K562 (cell line): ENCODE results near the gene ADAP1. TPM values are rescaled to one million over a fixed set of nuclear protein-coding genes. Genes with fewer than 3 reads are reported as not detected.

ENCODE experiments used
- ATAC-seq: fragments of 200-7000 bp; cut with Tn5 transposase; 3 replicates; pipeline ENCODE4 v1.9.1; 2020; ENCODE audit warnings: moderate library complexity
- BruUV-seq: library from RNA; stranded (reverse); fragments of 400-500 nt; replicated peaks from 2 replicates; lab custom pipeline; 2021; lab: Mats Ljungman, UMichigan
- CTCF ChIA-PET: fragments of 300-600 bp; formaldehyde crosslinking; extraction: SDS; loops from one replicate; lab custom pipeline; 2021; ENCODE audit warnings: low intra/inter-chr PET ratio; lab: Yijun Ruan, JAX
- POLR2A ChIA-PET: fragments of 300-600, 350-650 bp; sonication (Branson Sonifier 250); formaldehyde crosslinking; extraction: SDS; loops from one replicate; lab custom pipeline; 2021; ENCODE audit warnings: antibody characterized with exemption, inconsistent platforms; lab: Yijun Ruan, JAX
- DNase-seq, 4 experiments: peaks; one replicate each; pipeline versions ENCODE4 v3.0.0 to v3.0.0-alpha.2; 2011 to 2018; ENCODE audit warnings: low spot score in 3 of 4, mixed read lengths in 3 of 4; ENCODE audit errors: extremely low read depth in 1 of 4
- FAIRE-seq: peaks from 2 replicates; lab custom pipeline; 2011; peaks lifted over from hg19 to GRCh38; lab: Jason Lieb, UNC
- H2AFZ ChIP-seq: 2 replicates; pipeline ENCODE4 v1.6.0; 2011; ENCODE audit warnings: low read depth, low read length, control low read depth, inconsistent platforms
- H3K27ac ChIP-seq: fragments of 200-600 bp; 3 replicates; pipeline ENCODE4 v1.8.0; 2011; ENCODE audit warnings: low read depth, mild to moderate bottlenecking, control low read depth, inconsistent platforms, low read length, moderate library complexity, mixed read lengths; ENCODE audit errors: extremely low read depth
- H3K27me3 ChIP-seq, 2 experiments: fragments of 300-600 bp in 1 of 2; 2 replicates in 1 of 2; 3 replicates in 1 of 2; pipeline versions ENCODE4 v1.6.0 to v1.8.0; 2011; ENCODE audit warnings: inconsistent platforms in 2 of 2, low read length in 2 of 2, mild to moderate bottlenecking in 1 of 2, mixed read lengths in 1 of 2, moderate library complexity in 1 of 2; ENCODE audit not compliant: control insufficient read depth in 2 of 2, insufficient read depth in 2 of 2
- H3K36me3 ChIP-seq: fragments of 300-600 bp; 3 replicates; pipeline ENCODE4 v1.8.0; 2011; ENCODE audit warnings: mild to moderate bottlenecking, low read length, inconsistent platforms; ENCODE audit not compliant: control insufficient read depth, insufficient read depth
- H3K4me1 ChIP-seq, 2 experiments: fragments of 200-600 bp in 1 of 2; replicated peaks in 1 of 2; 2 replicates in 1 of 2; 3 replicates in 1 of 2; pipeline versions ENCODE4 v1.5.1 to v1.8.0; 2011; ENCODE audit warnings: inconsistent platforms in 2 of 2, low read length in 2 of 2, mild to moderate bottlenecking in 1 of 2, mixed read lengths in 1 of 2, moderate library complexity in 1 of 2; ENCODE audit not compliant: control insufficient read depth in 2 of 2, insufficient read depth in 2 of 2
- H3K4me2 ChIP-seq: 2 replicates; pipeline ENCODE4 v1.6.1; 2011; ENCODE audit warnings: low read length, control low read depth, inconsistent platforms, mixed read lengths; ENCODE audit not compliant: insufficient read depth
- H3K4me3 ChIP-seq: fragments of 200-600 bp; sonication (generic), shearing (Covaris generic); 2 replicates; pipeline ENCODE4 v1.5.1; 2016; ENCODE audit warnings: control low read depth, inconsistent platforms
- H3K79me2 ChIP-seq: fragments of 200-600 bp; 3 replicates; pipeline ENCODE4 v1.8.0; 2011; ENCODE audit warnings: low read length, inconsistent platforms; ENCODE audit not compliant: control insufficient read depth, insufficient read depth
- H3K9ac ChIP-seq, 2 experiments: 2 replicates each; pipeline versions ENCODE4 v1.6.0 to v1.6.1; 2011; ENCODE audit warnings: low read depth in 2 of 2, low read length in 2 of 2, control low read depth in 1 of 2, inconsistent platforms in 1 of 2, mild to moderate bottlenecking in 1 of 2, mixed read lengths in 1 of 2; ENCODE audit not compliant: insufficient read depth in 1 of 2
- H3K9me1 ChIP-seq: one replicate; pipeline ENCODE4 v1.6.0; 2011; ENCODE audit warnings: inconsistent platforms, mild to moderate bottlenecking, low read length, moderate library complexity; ENCODE audit not compliant: control insufficient read depth, insufficient read depth
- H3K9me3 ChIP-seq: replicated peaks from 2 replicates; pipeline ENCODE4 v1.5.1; 2011; ENCODE audit warnings: low read depth, low read length, inconsistent platforms; ENCODE audit not compliant: control insufficient read depth, insufficient read depth
- H4K20me1 ChIP-seq: replicated peaks from 2 replicates; pipeline ENCODE4 v1.6.1; 2011; ENCODE audit warnings: low read length, inconsistent platforms, mixed read lengths; ENCODE audit not compliant: control insufficient read depth, insufficient read depth
- NCOA2 ChIP-seq, 2 experiments: fragments of 450-650 bp; IDR thresholded peaks; 2 replicates each; pipeline ENCODE4 v1.6.1; 2018; ENCODE audit warnings: mild to moderate bottlenecking in 2 of 2, moderate library complexity in 1 of 2; ENCODE audit not compliant: partially characterized antibody in 2 of 2
- RBM34 ChIP-seq: fragments of 200-400 bp; formaldehyde crosslinking; IDR thresholded peaks from 2 replicates; pipeline ENCODE4 v1.6.1; 2018; ENCODE audit warnings: low read length, borderline replicate concordance; ENCODE audit not compliant: insufficient read depth
- whole genome bisulfite sequencing: fragments of 100-300 bp; shearing (Covaris generic); methylation state at CpG from one replicate; pipeline ENCODE4 v1.1.6; 2016; ENCODE audit warnings: low coverage, mixed read lengths; ENCODE audit not compliant: insufficient coverage; ENCODE audit errors: missing lambda C conversion rate; 5-methylcytosine and 5-hydroxymethylcytosine counted together
- in situ Hi-C: fragments of 300-500 bp; cut with MboI; formaldehyde crosslinking; loops from 4 replicates; pipeline ENCODE4 v1.15.0; 2018; ENCODE audit warnings: inconsistent platforms, mixed read lengths
- intact Hi-C: fragments of 100-400 bp; cut with micrococcal nuclease; formaldehyde crosslinking; loops from 2 replicates; pipeline ENCODE4 v1.14.2; 2022
- polyA plus RNA-seq, 8 experiments: library from polyadenylated mRNA; depleted of rRNA in 4 of 8; stranded (reverse) in 5 of 8; unstranded in 3 of 8; fragments of >200 nt; fragmentation: Nextera tagmentation in 2 of 8; fragmentation: Illumina TruSeq in 1 of 8; extraction: Ambion mirVana in 2 of 8; extraction: Trizol in 1 of 8; gene quantifications; 2 replicates each; pipeline versions ENCODE4 v1.2.1 to v1.2.3, GENCODE V29; 2011 to 2014; ENCODE audit warnings: inconsistent platforms in 1 of 8, missing spikeins in 1 of 8
- total RNA-seq, 7 experiments: library from RNA; depleted of rRNA in 6 of 7; stranded (reverse); fragments of >200 nt in 6 of 7; fragmentation: Illumina TruSeq in 2 of 7; extraction: Trizol in 2 of 7; gene quantifications; 2 replicates each; pipeline versions ENCODE4 v1.2.1 to v1.2.3, GENCODE V29; 2011 to 2021; ENCODE audit warnings: low replicate concordance in 1 of 7

ADAP1 gene
- total and polyA plus RNA-seq, 9 of the 15 experiments (the other 6 are each of a cell fraction or from before 2014, with no cell fraction given) = 0.27 to 1.4 (median 0.52) TPM; not detected in 3

- CTCF ChIA-PET = no interaction called here
- Histone ChIP-seq H3K4me3 (no peak overlapping the region), H3K27me3 (peaks cover 0 to 37% of the 10 kb centered on the region in 2 experiments; a peak in 3 of 5 replicates), H3K4me2 (no peak overlapping the region), H3K79me2 (no peaks in the 10 kb centered on the region), H3K27ac (no peak overlapping the region), H2AFZ (no peak overlapping the region; the same call in 1 of the 2 replicates), H4K20me1 (no peaks in the 10 kb centered on the region), H3K36me3 (no peaks in the 10 kb centered on the region), H3K4me1 (peaks cover 10 to 44% of the 10 kb centered on the region in 2 experiments), H3K9me1 (no peaks in the 10 kb centered on the region), H3K9ac (peak overlapping the region in 1 of 2 experiments; percentile 35; a peak in 2 of 4 replicates), H3K9me3 (no peaks in the 10 kb centered on the region)
- ATAC-seq = no peak; the same call in 2 of the 3 replicates
- POLR2A ChIA-PET = no interaction called here
- no TSS peak for BruUV-seq
- intact Hi-C loops = no loop called here
- DNase-seq = no peak
- in situ Hi-C loops = no loop called here
- 16% methylated on average over 21 of the region's 21 CpGs for WGBS
- no peak for FAIRE-seq
- no peak for TF ChIP-seq RBM34
- TF ChIP-seq NCOA2 (IDR thresholded peaks at IDR 0.05; ENCODE audit: partially characterized antibody in 2 of 2) = no peak
Measured at GRCh38 chr7:927031-927671, 27.3 kb downstream of the ADAP1 start.
